ENCODE data around the gene TXNDC17.

The TXNDC17 gene

GRCh38 chr17:6597727-6598126 is 43.1 kb upstream of the TXNDC17 start:
- TF ChIP-seq CTCF (IDR thresholded peaks at IDR 0.05) (no peak), ZFX (IDR thresholded peaks at IDR 0.05; ENCODE audit: borderline replicate concordance) (no peak)
- H3K27ac ChIP-seq: peak overlapping the region; percentile 82

- peak overlapping the region; percentile 82 for H3K27ac ChIP-seq
Measured at GRCh38 chr17:6599364-6599763, 41.5 kb upstream of the TXNDC17 start.

GRCh38 chr17:6602141-6602540 is 38.7 kb upstream of the TXNDC17 start:
- no peak for TF ChIP-seq CTCF (IDR thresholded peaks at IDR 0.05)
- no peak for TF ChIP-seq ZFX (IDR thresholded peaks at IDR 0.05; ENCODE audit: borderline replicate concordance)
- H3K27ac ChIP-seq: no peak overlapping the region

More at GRCh38 chr17:6599364-6599763, 41.5 kb upstream of the TXNDC17 start:
- TF ChIP-seq CTCF (IDR thresholded peaks at IDR 0.05) (no peak), ZFX (IDR thresholded peaks at IDR 0.05; ENCODE audit: borderline replicate concordance) (no peak)

GRCh38 chr17:6603744-6604325 is 37.0 kb upstream of the TXNDC17 start:
- TF ChIP-seq CTCF (IDR thresholded peaks at IDR 0.05): no peak
- TF ChIP-seq ZFX (IDR thresholded peaks at IDR 0.05; ENCODE audit: borderline replicate concordance): no peak
- H3K27ac ChIP-seq: no peak overlapping the region

- TF ChIP-seq ZFX (IDR thresholded peaks at IDR 0.05; ENCODE audit: borderline replicate concordance): no peak
- TF ChIP-seq CTCF (IDR thresholded peaks at IDR 0.05): no peak
- H3K27ac ChIP-seq: no peak overlapping the region
Measured at GRCh38 chr17:6605142-6605541, 35.7 kb upstream of the TXNDC17 start.

- TF ChIP-seq ZFX (IDR thresholded peaks at IDR 0.05; ENCODE audit: borderline replicate concordance) (no peak), CTCF (IDR thresholded peaks at IDR 0.05) (no peak)
- H3K27ac ChIP-seq: no peak overlapping the region
Measured at GRCh38 chr17:6608321-6608720, 32.5 kb upstream of the TXNDC17 start.

- no peak overlapping the region for H3K27ac ChIP-seq
- TF ChIP-seq ZFX (IDR thresholded peaks at IDR 0.05; ENCODE audit: borderline replicate concordance): no peak
- TF ChIP-seq CTCF (IDR thresholded peaks at IDR 0.05): no peak
Measured at GRCh38 chr17:6610011-6610410, 30.8 kb upstream of the TXNDC17 start.
